Activated B cell treated with CpG ODN at 0.5 μM for 24 hours (primary cell): Measurements from ENCODE around the gene SMIM38. TPM values are rescaled to one million over a fixed set of nuclear protein-coding genes. Genes with fewer than 3 reads are reported as not detected.

Source experiments
- ATAC-seq: fragments of 200-7000 bp; cut with Tn5 transposase; one replicate; pipeline ENCODE4 v1.10.0; 2021; ENCODE audit warnings: low read depth, mild to moderate bottlenecking, moderate library complexity
- CTCF ChIA-PET: fragments of 350-600 bp; sonication (Branson Sonifier 250); formaldehyde crosslinking; loops from one replicate; lab custom pipeline; 2021; ENCODE audit warnings: antibody characterized with exemption; lab: Charles Lee
- POLR2A ChIA-PET: fragments of 350-600 bp; sonication (Branson Sonifier 250); formaldehyde crosslinking; loops from one replicate; lab custom pipeline; 2021; ENCODE audit warnings: antibody characterized with exemption; lab: Charles Lee
- DNase-seq: peaks from one replicate; pipeline ENCODE4 v3.0.0; 2022
- H3K27ac Mint-ChIP-seq: one replicate; pipeline ENCODE4 v1.8.0; 2020; ENCODE audit warnings: mixed read lengths
- H3K27me3 Mint-ChIP-seq: one replicate; pipeline ENCODE4 v1.8.0; 2021; ENCODE audit warnings: mixed read lengths
- H3K36me3 Mint-ChIP-seq: one replicate; pipeline ENCODE4 v1.8.0; 2021; ENCODE audit warnings: low read depth, mixed read lengths
- H3K4me1 Mint-ChIP-seq: one replicate; pipeline ENCODE4 v1.8.0; 2021; ENCODE audit warnings: mixed read lengths
- H3K4me3 Mint-ChIP-seq: one replicate; pipeline ENCODE4 v1.8.0; 2020; ENCODE audit warnings: mild to moderate bottlenecking, mixed read lengths
- H3K9me3 Mint-ChIP-seq: one replicate; pipeline ENCODE4 v1.8.0; 2020; ENCODE audit warnings: mixed read lengths
- intact Hi-C: fragments of 100-400 bp; cut with micrococcal nuclease; formaldehyde crosslinking; loops from one replicate; pipeline ENCODE4 v1.15.1; 2024
- total RNA-seq: library from RNA; stranded (reverse); gene quantifications from 2 replicates; pipeline ENCODE4 v1.2.3, GENCODE V29; 2022
- TF ChIP-seq, protein P1 (sequence below): fragments of 200-600 bp; IDR thresholded peaks from one replicate; pipeline ENCODE4 v1.8.0; 2022; ENCODE audit warnings: antibody characterized with exemption, mild to moderate bottlenecking

Gene SMIM38
- total RNA-seq, result 2.2 and 2.7 TPM in 2 replicates

DNA sequence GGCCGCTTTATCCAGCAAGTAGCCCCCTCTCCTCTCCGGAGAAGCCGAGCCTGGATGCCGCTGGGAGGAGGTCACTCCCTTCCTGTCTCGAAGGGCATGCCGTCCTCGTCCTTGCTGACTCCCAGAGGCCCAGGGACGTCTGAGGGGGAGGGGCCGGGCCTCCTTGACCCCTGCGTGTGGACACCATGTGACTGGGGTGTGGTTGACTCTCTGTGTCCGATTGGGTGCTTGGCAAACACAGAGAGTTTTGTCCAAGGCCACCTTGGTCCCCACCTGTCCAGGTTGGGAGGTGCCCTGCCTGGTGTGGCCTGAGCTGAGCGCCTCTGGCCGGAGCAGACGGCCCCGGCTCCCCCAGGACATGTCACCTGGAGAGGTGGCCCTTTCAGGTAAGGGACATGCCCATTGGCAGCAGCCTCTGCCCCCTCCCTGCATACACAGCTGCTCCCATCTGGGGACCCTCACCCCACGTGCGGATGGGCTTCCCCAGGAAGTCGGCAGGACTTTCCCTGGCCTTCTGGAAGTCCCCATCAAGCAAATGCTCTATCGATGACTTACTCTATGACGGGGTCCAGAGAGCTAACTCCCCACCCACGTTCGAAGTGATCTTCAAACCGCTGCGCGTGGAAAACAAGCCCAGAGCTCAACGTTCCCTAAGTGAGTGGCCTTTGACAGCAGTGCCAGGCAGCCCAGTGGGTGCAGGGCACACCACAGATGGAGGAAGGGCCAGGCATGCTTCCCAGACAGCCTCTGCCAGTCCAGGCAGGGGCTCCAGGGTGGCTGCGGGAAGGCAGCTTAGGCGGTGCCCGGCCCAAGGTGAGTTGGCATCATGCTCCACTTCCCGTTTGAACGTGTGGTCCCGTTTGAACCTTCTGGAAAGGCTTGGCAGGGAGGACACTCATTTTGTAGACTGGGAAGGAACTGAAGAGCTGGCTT lies at the start of gene SMIM38:
Gene SMIM38, plus strand, starts transcription at position 634 of the 933 bp plus-strand sequence. CDS start 1,912 bp downstream, outside the sequence.
- ChIA-PET POLR2A (interaction anchor here (0.8 to 2.8 kb wide), 2 partner anchors 11 to 143 kb away, joined by 4 to 11 read pairs; no protein-coding TSS in a partner anchor), CTCF (no interaction called here)
- TF ChIP-seq, protein P1, sequence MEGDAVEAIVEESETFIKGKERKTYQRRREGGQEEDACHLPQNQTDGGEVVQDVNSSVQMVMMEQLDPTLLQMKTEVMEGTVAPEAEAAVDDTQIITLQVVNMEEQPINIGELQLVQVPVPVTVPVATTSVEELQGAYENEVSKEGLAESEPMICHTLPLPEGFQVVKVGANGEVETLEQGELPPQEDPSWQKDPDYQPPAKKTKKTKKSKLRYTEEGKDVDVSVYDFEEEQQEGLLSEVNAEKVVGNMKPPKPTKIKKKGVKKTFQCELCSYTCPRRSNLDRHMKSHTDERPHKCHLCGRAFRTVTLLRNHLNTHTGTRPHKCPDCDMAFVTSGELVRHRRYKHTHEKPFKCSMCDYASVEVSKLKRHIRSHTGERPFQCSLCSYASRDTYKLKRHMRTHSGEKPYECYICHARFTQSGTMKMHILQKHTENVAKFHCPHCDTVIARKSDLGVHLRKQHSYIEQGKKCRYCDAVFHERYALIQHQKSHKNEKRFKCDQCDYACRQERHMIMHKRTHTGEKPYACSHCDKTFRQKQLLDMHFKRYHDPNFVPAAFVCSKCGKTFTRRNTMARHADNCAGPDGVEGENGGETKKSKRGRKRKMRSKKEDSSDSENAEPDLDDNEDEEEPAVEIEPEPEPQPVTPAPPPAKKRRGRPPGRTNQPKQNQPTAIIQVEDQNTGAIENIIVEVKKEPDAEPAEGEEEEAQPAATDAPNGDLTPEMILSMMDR, result no peak
- peak; percentile 71 for ATAC-seq
- Mint-ChIP-seq H3K4me1 (peaks cover 24% of the 10 kb centered on the region), H3K27me3 (no peaks in the 10 kb centered on the region), H3K36me3 (no peaks in the 10 kb centered on the region), H3K27ac (peak within 1 kb of the TSS; percentile 77), H3K9me3 (no peaks in the 10 kb centered on the region), H3K4me3 (peak within 1 kb of the TSS; percentile 58)
- intact Hi-C loops, result no loop called here
- DNase-seq, result no peak

DNA sequence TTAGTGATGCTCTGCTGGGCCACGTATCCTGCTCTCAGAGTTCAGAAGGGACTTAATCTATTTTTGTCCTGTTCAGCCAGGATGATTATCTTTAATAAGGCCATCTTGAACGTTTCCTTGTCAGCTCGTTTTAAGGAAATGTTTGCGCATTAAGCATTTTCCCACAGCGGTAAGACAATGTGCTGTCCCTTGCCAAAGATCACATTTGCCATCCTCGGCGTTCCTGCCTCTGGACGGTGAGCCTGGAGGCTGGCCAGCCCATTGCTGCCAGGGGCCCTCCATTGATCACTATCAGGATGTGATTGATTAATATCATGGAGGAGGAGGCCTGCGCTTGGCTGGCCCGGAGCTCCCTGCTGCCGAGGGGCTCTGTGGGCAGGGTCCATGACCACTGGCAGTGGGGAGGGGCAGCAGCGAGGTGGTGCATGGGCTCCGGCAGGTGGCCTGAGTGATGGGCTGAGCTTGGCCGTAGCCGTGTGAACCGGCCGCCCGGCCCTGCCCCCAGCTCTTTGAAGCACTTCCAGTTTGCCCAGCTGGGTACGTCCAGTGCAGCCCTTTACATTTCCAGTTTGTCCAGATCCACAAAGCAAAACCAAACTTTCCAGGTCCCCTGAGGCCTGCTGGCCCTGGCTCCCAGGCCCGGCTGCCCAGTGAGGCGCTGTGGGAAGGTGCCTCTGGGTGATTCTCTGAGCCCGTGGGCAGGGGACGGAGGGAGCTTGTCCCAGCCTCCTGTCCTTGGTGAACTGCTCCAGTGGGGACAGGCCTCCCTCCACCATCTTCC lies 49.5 kb upstream of the SMIM38 start:
- no peaks in the 10 kb centered on the region for H3K9me3 Mint-ChIP-seq
- H3K4me1 Mint-ChIP-seq, result no peaks in the 10 kb centered on the region
- H3K36me3 Mint-ChIP-seq, result no peaks in the 10 kb centered on the region
- ChIA-PET CTCF (interaction anchor here (1.8 kb wide), 1 partner anchor 537 kb away, joined by 8 read pairs; no protein-coding TSS in a partner anchor), POLR2A (no interaction called here)
- intact Hi-C loops, result no loop called here
- peaks cover 7% of the 10 kb centered on the region for H3K27me3 Mint-ChIP-seq
- H3K4me3 Mint-ChIP-seq, result no peak overlapping the region
- ATAC-seq, result no peak
- no peak overlapping the region for H3K27ac Mint-ChIP-seq
- TF ChIP-seq, protein P1, result no peak
- DNase-seq, result no peak

DNA sequence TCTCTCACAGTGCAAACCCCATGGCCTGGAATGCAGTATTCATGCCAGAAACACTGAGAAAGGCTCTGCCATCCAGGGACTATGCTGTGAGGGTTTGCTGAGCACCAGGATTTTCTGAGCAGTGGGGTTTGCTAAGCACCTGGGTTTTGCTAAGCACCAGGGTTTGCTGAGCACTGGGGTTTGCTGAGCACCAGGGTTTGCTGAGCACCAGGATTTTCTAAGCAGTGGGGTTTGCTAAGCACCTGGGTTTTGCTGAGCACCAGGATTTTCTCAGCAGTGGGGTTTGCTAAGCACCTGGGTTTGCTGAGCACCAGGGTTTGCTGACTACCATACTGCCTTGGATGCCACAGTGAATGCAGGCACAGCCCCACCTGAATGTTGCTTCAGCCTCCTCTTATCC lies 48.3 kb upstream of the SMIM38 start:
- ATAC-seq, result no peak
- Mint-ChIP-seq H3K27ac (no peak overlapping the region), H3K9me3 (no peaks in the 10 kb centered on the region), H3K27me3 (peaks cover 5% of the 10 kb centered on the region), H3K36me3 (no peaks in the 10 kb centered on the region), H3K4me1 (no peaks in the 10 kb centered on the region), H3K4me3 (no peak overlapping the region)
- no peak for DNase-seq
- ChIA-PET CTCF (no interaction called here), POLR2A (no interaction called here)
- intact Hi-C loops, result no loop called here
- TF ChIP-seq, protein P1, result no peak

DNA sequence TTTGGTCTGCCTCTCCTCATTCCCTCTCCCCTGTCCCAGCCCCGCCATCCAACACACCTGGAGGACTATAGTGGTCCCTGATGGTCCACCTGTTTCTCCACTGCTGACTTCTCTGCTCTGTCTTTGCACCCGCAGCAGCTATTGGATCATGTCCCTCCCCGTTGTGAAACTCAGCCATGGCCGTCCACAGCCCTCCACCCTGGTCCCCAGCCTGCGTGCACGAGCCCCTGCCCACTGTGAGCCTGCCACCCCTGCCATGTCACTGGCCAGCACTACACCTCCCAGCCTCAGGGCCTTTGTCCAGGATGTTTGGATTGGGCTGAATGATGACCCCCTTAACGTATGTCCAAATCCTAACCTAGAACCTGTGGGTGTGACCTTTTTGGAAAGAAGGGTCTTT lies 47.7 kb upstream of the SMIM38 start:
- Mint-ChIP-seq H3K27me3 (peaks cover 5% of the 10 kb centered on the region), H3K9me3 (no peaks in the 10 kb centered on the region), H3K4me3 (no peak overlapping the region), H3K27ac (no peak overlapping the region), H3K4me1 (no peaks in the 10 kb centered on the region), H3K36me3 (no peaks in the 10 kb centered on the region)
- POLR2A ChIA-PET, result no interaction called here
- no peak for DNase-seq
- CTCF ChIA-PET, result no interaction called here
- intact Hi-C loops, result no loop called here
- TF ChIP-seq, protein P1, result no peak
- no peak for ATAC-seq

DNA sequence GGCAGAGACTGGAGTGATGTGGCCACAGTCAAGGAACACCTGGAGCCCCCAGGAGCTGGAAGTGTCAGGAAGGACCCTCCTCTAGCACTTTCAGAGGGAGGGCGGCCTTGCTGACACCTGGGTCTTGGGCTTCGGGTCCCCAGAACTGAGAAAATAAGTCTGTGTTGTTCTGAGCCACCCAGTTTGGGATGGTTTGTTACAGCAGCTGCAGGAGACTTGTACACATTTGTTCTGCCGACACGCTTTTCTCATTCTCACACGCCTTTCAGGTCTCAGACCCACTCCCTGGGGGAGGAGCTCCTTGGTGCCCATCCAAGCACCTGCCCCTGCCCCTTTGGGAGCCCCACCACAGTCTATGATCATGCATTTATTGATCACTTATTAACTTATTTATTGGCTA lies 47.2 kb upstream of the SMIM38 start:
- POLR2A ChIA-PET, result no interaction called here
- no peak overlapping the region for H3K4me3 Mint-ChIP-seq
- DNase-seq (no peak), ATAC-seq (no peak)
- intact Hi-C loops, result no loop called here
- CTCF ChIA-PET, result no interaction called here
- H3K27me3 Mint-ChIP-seq, result peaks cover 3% of the 10 kb centered on the region
- no peaks in the 10 kb centered on the region for H3K4me1 Mint-ChIP-seq
- H3K36me3 Mint-ChIP-seq, result no peaks in the 10 kb centered on the region
- H3K27ac Mint-ChIP-seq, result no peak overlapping the region
- TF ChIP-seq, protein P1, result no peak
- H3K9me3 Mint-ChIP-seq, result no peaks in the 10 kb centered on the region
